Myocyte (in vitro differentiated cells): ENCODE data around the gene FANCC. TPM values are rescaled to one million over a fixed set of nuclear protein-coding genes. Genes with fewer than 3 reads are reported as not detected.

Source experiments
- microRNA counts: library from miRNA; unstranded; fragments of <30 nt; microRNA quantifications from one replicate; lab custom pipeline; 2016
- microRNA-seq: library from miRNA; unstranded; fragments of <30 nt; microRNA quantifications from one replicate; pipeline ENCODE4, GENCODE V29; 2016
- total RNA-seq: library from RNA; depleted of rRNA; stranded (reverse); fragments of >200 nt; gene quantifications from 2 replicates; pipeline ENCODE4 v1.2.3, GENCODE V29; 2014

Gene FANCC
- total RNA-seq, 1 donor from 2014 or later: 11.8 TPM

MicroRNAs within 50 kb of the gene (microRNA counts, 767-probe panel; counts per million panel counts)
- 13,693 counts per million, percentile 70 among the panel's probes with 10 or more counts for microRNA hsa-miR-23b-3p (lab: Ali Mortazavi, UCI)
- microRNA hsa-miR-27b-3p (lab: Ali Mortazavi, UCI): 15,018 counts per million, percentile 86 among the panel's probes with 10 or more counts

Small RNA genes lying within 50 kb of the gene (microRNA-seq; reads per million reads assigned to microRNA genes)
- gene MIR23B (67,029 reads per million, percentile 99 among the genes with 10 or more reads in this experiment), gene MIR24-1 (not detected), gene MIR27B (6,090 reads per million, percentile 94 among the genes with 10 or more reads in this experiment), gene MIR3074 (not detected), gene MIR6081 (not detected)

Other genes starting within 250 kb of the FANCC start
- 1.7 and 3.9 TPM in 2 replicates for gene PTCH1, start 199.3 kb upstream of the FANCC start, total RNA-seq